Spleen (tissue), 7 donors: ENCODE measurements around the gene GPR149.

Source experiments
- CTCF ChIP-seq, 11 experiments: fragments of 200-600 bp in 7 of 11; fragments of 450-650 bp in 4 of 11; sonication (generic) in 4 of 11; IDR thresholded peaks in 8 of 11; conservative IDR thresholded peaks in 3 of 11; 1 replicate in 7 of 11; 2 replicates in 4 of 11; pipeline versions ENCODE4 v1.4.0 to v1.8.0; 2016 to 2021; ENCODE audit warnings: antibody characterized with exemption in 11 of 11, inconsistent platforms in 4 of 11, mild to moderate bottlenecking in 1 of 11
- POLR2A ChIP-seq, 3 donors: fragments of 450-650 bp; IDR thresholded peaks; one replicate each; pipeline ENCODE4 v1.5.1; 2017; ENCODE audit warnings: antibody characterized with exemption in 3 of 3, mild to moderate bottlenecking in 1 of 3
- donor health status: DM: no; HTN: no; CAD: no; lungs with moderate emphysema.
- donor health status: DM: no; HTN: no; CAD: no.
- donor health status: DM: no; HTN: no; CAD: no.

- TF ChIP-seq POLR2A (IDR thresholded peaks at IDR 0.05) (no peak), CTCF (IDR thresholded peaks at IDR 0.05 in 8 of 11, conservative IDR thresholded peaks at IDR 0.05 in 3 of 11) (no peak)
Measured at GRCh38 chr3:154310840-154311239, 119.2 kb downstream of the GPR149 start.
